Iris pigment epithelial cell (primary cell): ENCODE data around the gene OR51A7.
"Not testable (repeated sequence)": the region's sequence is repeated elsewhere in the genome, so short reads cannot be mapped to it uniquely, and the experiment has no call there.

Experiments used
- DNase-seq: peaks from one replicate; pipeline ENCODE4 v3.0.0-alpha.2; 2011; ENCODE audit warnings: low read depth

The OR51A7 gene, protein sequence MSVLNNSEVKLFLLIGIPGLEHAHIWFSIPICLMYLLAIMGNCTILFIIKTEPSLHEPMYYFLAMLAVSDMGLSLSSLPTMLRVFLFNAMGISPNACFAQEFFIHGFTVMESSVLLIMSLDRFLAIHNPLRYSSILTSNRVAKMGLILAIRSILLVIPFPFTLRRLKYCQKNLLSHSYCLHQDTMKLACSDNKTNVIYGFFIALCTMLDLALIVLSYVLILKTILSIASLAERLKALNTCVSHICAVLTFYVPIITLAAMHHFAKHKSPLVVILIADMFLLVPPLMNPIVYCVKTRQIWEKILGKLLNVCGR

DNA sequence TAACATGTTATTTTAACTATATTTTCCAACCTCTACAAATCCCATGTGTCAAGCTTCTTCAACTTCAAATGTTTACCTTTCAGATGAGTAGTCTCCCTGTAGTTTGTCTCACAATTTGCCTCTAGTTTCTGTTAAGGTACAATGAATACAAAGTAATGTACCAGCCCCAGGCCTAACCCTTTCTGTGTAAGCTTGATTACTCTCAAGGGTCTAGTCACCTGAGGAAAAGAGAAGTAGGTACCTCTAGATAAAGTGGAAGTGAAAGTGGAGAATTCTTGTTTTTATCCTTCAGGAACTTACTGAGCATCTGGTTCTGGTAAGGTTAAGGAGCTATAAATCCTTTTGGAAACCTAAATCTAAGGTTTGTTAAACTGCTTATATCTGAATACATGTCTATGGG, at the start of gene OR51A7:
TSS of gene OR51A7 (plus strand) at position 300 of the 400 bp plus-strand sequence. CDS start 3,587 bp downstream, outside the sequence.
- no peak for DNase-seq

DNA sequence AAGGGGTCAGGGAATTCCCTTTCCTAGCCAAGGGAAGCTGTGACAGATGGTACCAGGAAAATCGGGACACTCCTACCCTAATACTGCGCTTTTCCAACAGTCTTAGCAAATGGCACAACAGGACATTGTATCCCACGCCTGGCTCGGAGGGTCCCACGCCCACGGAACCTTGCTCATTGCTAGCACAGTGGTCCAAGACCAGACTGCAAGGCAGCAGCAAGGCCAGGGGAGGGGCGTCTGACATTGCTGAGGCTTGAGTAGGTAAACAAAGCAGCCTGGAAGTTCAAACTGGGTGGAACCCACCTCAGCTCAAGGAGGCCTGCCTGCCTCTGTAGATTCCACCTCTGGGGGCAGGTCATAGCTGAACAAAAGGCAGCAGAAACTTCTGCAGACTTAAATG, 49.3 kb upstream of the OR51A7 start:
- not testable (repeated sequence) for DNase-seq

DNA sequence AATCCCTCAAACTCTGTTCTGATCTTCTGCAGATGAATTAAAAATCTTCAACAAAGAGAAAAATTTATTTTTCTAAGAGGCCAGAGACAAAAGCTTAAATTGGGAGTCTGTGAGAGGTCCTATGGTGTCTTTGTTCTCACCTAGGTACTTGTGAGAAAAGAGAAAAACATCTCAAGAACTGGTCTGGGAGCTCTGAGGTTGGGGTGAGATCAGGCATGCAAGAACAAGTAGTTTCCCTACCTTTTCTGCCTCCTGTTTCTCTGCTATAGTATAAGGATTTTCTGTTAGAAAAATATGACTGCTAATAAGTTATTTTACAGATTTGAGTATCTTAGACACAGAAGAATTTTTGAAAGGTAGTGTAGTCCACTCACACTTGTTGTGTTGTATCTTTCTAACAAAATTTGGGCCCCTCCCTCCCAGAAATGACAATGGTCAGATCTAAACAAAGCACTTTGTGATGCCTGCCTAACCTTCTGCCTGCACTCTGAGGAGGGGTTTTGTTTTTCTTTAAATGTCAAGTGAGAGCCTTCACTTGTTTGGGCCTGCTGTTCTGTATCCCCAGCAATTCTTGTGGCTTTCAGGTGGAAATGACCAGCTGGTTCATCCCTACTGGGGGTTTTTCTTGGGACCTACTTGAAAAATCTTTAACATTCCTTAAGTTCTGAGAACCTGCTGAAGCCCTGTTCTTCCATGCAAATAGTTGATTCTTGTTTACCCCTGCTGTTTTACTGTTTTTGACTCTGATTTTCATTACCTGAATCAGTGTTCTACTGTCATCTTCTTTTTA, 40.9 kb upstream of the OR51A7 start:
- DNase-seq, result no peak

DNA sequence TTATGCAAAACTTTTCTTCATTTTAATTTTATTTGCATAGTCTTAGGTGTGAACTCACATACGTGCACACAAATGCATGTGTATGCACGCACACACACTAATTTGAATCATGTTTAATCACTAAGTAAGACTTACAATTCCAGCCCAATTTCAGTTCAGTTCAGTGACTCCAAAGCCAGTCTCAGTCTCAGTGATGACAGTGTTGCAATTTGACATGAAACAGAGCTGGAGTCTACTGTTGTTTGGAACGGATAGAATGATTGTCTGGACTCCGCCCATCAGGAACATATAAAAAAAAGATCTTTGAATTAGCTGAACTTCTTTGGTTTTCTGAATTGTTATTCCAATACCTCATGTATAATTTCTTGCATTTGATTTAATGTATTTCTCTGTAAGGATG, 39.7 kb upstream of the OR51A7 start:
- DNase-seq, result no peak

DNA sequence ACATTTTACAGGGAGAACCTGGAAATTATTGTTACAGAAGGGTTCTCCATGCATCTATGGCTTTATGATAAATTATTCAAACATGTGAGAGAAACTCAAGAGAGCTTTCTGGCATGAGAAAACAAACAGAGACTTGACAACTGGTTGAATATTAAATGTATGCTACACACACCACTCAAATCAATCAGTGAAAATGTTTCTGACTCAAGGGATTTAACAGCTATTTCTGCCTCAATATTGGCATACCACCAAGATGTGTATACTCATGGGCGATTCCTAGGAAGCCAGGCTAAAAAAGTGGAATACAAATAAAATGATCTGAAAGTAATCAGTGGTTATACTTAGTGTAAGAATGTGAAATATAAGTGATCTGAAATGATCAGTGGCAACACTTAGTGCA, 37.7 kb upstream of the OR51A7 start:
- no peak for DNase-seq

DNA sequence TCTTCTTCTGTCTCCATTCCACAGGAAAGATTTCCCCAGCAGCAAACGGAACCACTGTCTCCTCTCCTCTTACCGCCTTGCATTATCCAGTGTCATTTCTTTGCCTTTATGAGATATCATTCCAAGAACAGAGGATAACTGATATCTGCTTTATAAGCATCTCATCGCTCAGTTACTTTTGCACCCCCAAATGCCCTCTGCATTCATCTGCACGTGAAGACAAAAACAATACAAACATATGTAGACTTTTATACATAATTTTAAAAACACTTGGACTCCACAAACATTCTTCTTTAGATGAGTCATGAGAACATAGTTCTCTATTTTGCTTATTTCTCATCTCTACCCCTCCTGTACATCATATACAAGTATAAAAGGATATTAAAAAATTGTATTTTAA, 22.4 kb upstream of the OR51A7 start:
- DNase-seq, result no peak

DNA sequence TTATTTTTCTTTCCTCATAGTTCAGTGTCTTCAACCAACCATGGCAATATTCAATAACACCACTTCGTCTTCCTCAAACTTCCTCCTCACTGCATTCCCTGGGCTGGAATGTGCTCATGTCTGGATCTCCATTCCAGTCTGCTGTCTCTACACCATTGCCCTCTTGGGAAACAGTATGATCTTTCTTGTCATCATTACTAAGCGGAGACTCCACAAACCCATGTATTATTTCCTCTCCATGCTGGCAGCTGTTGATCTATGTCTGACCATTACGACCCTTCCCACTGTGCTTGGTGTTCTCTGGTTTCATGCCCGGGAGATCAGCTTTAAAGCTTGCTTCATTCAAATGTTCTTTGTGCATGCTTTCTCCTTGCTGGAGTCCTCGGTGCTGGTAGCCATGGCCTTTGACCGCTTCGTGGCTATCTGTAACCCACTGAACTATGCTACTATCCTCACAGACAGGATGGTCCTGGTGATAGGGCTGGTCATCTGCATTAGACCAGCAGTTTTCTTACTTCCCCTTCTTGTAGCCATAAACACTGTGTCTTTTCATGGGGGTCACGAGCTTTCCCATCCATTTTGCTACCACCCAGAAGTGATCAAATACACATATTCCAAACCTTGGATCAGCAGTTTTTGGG, 21.6 kb upstream of the OR51A7 start, which contains the start of gene OR51T1:
TSS of gene OR51T1 (plus strand) at position 41 of the 641 bp plus-strand sequence. CDS start at position 41, 0 bp downstream.
- DNase-seq, result peak; percentile 36

DNA sequence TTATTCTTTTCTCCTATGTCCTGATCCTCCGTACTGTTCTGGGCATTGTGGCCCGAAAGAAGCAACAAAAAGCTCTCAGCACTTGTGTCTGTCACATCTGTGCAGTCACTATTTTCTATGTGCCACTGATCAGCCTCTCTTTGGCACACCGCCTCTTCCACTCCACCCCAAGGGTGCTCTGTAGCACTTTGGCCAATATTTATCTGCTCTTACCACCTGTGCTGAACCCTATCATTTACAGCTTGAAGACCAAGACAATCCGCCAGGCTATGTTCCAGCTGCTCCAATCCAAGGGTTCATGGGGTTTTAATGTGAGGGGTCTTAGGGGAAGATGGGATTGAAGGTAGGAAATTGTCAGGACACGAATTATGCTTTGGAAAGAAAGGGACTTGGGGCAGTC, 21.0 kb upstream of the OR51A7 start:
- no peak for DNase-seq

DNA sequence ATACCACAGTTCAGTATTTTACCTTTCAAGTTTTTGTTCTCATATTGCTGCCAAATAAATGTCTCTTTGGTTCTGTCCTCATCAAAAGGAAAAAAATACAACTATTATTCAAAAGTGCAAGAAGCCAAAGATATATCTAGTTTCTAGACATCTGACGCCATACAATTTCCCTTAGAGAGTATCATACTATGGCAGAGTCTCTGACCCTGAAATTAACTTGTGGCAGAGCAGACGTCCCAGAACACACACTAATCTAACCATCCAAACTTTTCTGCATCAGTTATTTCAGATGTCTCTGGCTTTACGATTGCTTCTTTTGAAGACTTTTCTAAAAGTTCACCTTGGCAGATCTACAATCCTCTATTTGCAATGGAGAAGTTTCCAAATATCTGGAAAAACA, 19.2 kb upstream of the OR51A7 start:
- peak; percentile 9 for DNase-seq

DNA sequence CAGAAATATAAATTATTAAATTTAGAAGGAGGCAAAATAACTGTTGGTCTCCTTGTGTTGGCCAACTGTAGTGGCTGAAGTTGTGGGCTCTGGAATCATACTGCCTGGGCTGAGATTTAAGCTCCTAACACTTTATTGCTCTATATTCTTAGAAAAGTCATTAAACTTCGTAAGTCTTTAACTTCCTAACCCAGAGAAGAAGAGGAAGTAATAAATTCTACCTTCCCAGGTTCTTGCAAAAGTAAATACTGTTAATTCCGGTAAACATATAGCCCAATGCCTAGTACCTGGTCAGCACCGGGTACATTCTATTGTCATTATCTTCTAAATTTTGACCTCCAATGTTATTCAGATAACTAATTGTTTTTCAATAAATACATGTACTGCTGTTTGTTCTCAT, 17.4 kb upstream of the OR51A7 start:
- DNase-seq, result no peak

DNA sequence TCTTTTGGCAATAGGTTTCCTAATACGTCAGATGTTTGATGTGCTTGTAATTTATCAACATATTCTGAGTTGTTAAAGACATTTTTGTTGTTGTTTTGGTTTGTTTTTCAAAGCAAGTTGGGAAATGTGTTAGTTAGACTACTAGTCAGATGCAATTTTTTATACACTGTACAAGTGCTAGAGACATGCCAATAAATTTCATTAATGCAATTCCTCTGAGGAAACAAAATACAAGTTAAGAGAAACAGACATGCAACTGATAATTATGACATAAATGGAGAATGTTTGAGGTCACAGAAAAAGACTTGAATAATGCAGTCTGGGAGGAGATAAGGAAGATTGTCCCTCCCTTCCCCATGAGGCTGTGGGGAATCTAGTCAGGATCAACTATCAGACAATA, 16.0 kb upstream of the OR51A7 start:
- DNase-seq, result peak; percentile 14

DNA sequence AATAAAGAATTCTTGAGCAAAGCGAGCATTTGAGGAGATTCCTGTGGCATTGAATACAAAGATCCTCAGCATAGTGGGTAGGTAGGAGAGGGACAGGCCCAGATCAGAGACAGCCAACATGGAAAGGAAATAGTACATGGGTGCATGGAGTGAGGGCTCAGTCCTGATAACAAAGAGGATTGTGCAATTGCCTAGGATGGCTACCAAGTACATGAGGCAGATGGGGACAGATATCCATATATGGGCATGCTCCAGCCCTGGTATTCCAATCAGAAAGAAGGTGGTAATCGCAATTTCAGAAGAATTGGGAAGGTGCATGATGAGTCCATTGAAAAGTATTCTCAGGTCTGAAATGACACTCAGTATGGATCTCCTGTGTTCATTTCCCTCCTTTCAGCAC, 13.3 kb upstream of the OR51A7 start:
- peak; percentile 22 for DNase-seq

DNA sequence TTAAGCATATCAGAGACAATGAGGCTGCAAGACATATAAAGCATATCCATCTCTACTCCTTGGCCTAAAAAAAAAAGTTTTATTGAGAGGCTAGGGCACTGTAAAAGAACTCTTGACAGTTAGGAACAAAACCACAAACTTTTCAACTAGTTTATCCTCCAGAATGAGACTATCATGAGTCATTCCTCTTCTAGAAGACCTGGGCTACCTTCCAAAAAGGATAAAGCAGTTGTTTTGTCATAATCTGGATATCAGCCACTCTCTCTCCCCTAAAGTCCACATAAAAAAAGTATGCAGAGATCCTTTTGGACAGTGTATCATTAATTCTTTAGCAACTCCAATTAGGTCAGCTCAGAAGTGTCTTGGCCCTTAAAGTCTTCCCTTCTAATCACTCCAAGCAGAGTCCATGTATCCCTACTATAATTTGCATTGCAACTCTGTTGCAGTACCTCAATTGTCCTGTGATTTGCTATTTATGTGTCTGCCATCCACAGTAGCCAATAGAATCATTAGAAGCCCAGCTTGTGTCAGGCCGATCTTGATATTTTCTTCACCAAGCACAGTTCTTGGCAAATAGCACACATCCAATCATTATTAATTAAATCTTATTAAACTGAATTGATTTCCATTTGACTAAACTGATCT, 11.5 kb upstream of the OR51A7 start:
- peak; percentile 89 for DNase-seq

DNA sequence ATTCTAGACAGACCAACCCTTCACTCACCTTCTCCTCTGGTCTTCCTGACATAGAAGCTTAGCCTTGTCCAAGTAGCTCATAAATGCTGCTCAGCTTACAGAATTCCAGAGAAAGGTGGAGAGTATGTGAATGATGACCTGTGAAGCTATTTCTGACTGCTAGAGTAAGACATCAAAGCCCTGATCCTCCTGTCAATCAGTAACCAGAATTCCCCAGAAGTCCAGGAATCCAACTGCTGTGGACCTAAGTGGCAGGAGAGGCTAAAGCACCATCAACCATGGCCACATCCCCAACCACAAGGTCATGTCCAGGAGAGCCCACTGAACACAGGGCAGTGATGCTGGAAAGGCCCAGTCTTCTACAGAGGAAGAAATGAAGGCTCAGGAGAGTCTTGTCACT, 13.0 kb downstream of the OR51A7 start:
- no peak for DNase-seq

DNA sequence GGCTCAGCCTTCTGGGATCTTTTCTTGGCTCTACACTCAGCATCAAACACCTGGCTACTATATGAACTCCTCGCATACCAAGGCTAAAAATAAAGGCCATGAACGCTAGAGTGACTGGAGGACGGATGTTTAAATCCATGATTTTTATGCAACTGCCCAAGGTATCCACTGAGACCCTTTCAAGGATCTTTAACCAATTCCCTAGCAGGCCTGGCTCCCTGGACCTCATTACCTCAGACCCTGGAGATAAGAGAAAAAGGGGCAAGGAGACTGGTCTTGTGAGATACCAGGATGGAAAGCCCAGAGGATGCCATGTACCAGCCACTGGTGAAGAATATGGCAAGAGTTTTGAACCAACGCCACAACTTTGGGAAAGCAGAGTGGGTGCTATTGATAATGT, 15.7 kb downstream of the OR51A7 start, which contains the start of gene OR51G2:
TSS of gene OR51G2 (minus strand) at position 101 of the 400 bp plus-strand sequence. CDS start 3,687 bp downstream, outside the sequence.
- DNase-seq, result no peak

DNA sequence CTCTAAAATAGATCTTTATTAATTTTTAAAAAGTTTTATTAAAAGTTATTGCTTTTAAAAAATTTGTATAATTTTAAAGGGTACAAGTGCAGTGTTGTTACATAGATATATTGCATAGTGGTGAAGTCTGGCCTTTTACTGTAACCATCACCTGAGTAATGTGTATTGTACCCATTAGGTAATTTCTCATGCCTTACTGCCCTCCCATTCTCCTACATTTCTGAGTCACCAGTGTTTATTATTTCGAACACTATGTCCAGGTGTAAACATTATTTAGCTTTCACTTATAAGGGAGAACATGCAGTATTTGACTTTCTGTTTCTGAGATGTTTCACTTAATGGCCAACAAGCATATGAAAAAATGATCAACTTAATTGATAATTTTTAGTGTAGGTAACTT, 18.2 kb downstream of the OR51A7 start:
- no peak for DNase-seq

DNA sequence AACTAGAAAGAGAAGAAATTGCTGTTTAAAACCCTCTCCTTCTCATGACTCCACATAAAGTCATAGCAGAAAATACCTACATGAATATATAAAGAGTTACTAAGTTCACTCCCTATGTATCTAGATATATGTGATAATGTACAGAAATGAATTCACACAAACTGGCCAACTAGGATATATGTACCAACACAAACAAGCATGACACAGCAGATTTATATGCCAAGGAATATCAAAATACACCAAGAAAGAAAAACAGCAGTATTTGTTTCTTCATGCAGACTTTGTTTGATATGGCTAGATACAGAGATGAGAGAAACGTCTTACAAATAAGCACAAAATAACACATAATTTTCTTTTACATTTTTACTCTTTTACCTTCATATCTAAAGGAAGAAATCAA, 18.7 kb downstream of the OR51A7 start:
- no peak for DNase-seq

DNA sequence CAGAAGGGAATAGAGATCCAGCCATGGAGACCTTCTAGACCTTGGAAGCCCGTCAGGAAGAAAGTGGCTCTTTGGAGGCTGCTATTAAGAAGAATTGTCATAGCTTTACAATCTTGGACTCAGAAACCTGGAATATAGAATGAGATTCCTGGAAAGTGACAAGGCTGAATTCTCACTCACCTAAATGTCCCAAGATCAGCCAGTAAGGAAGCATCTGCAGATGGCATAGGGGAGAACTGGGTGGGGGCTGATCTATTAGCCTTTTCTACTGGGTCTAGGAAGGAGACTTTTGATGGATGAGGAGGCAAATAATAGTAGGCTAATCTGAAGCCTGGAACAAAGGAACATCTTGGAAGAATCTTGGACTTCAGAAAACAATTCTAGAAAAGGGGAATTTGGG, 20.7 kb downstream of the OR51A7 start, which contains the start of gene OR51G1:
TSS of gene OR51G1 (minus strand) at position 101 of the 400 bp plus-strand sequence. CDS start at position 101, 0 bp downstream.
- DNase-seq, result no peak

DNA sequence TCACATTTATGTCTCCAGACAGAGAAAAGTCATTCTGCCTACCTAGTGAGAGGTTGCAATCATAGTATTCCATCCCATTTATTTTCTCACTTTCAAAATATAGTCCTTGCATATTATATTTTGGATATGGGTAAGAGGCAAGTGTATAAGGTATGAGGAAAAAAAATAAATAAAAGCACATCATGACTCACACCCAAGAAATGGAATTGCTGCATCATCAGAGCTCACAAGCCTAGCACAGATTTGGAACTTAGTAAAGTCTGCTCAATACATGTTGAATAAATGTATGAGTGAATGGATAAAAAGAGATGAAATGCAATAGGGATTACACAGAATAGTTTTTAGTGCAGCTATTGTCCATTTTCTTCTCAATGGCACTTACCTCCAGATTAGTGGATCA, 23.0 kb downstream of the OR51A7 start:
- DNase-seq, result peak; percentile 24

DNA sequence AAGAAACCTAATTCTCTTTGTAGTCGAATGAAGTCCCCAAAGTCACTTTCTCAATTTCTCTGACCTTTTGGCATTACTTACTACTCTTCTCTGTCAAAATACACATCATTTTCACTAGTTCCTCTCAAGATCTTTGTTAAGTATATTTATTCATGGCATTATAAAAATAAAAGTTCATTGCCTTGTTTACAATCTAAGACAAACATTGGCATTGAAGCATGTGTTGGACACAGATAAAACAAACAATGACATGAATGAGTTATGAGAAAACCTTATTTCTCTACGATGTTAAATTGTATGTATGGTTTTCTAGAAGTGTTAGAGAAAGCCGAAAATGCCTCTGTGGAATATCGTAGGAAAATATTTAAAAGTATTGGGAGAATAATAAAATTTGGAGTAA, 29.2 kb downstream of the OR51A7 start:
- no peak for DNase-seq

DNA sequence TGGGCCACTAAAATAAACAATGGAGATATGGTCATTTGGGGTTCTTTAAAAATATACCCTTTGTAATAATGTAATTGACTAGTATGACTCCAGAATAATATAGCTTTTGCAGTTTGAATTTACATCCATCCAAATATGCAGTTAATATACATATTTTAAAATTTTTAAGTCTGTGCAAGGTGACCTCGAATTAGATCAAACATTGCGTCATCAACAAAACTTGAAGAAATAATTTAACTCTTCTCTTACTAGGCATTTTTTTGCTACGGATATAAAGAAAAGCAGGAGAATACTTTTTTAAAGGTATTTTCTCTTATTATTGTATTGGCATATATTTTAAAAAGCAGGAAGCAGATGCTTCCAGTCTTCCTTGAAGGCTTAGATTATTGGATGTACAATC, 33.2 kb downstream of the OR51A7 start:
- no peak for DNase-seq

DNA sequence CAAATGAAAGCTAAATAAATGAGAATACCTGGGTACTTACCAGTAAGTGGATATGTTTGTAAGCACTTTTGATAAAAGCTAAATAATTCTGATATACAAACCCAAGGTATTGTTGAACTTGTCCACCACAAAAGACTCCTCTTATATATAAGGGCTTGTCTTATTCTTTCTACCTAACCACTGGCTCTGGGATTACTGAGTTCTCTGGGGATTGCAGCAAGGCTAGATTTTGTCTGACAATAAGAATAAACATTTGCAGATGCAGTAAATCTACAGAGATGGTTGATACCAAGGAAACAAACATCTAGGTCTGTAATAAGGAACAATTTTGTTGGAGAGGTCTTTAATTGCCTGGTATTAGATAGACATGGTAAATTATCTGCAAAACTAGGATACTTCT, 43.9 kb downstream of the OR51A7 start, which contains the start of gene OR51A4:
TSS of gene OR51A4 (minus strand) at position 101 of the 400 bp plus-strand sequence. CDS start 505 bp downstream, outside the sequence.
- no peak for DNase-seq
